K562 (cell line): ENCODE measurements around the gene USP10. TPM values are rescaled to one million over a fixed set of nuclear protein-coding genes. Genes with fewer than 3 reads are reported as not detected.

Experiments used
- ATAC-seq: fragments of 200-7000 bp; cut with Tn5 transposase; 3 replicates; pipeline ENCODE4 v1.9.1; 2020; ENCODE audit warnings: moderate library complexity
- BruUV-seq: library from RNA; stranded (reverse); fragments of 400-500 nt; replicated peaks from 2 replicates; lab custom pipeline; 2021; lab: Mats Ljungman, UMichigan
- CTCF ChIA-PET: fragments of 300-600 bp; formaldehyde crosslinking; extraction: SDS; loops from one replicate; lab custom pipeline; 2021; ENCODE audit warnings: low intra/inter-chr PET ratio; lab: Yijun Ruan, JAX
- POLR2A ChIA-PET: fragments of 300-600, 350-650 bp; sonication (Branson Sonifier 250); formaldehyde crosslinking; extraction: SDS; loops from one replicate; lab custom pipeline; 2021; ENCODE audit warnings: antibody characterized with exemption, inconsistent platforms; lab: Yijun Ruan, JAX
- DNase-seq, 4 experiments: peaks; one replicate each; pipeline versions ENCODE4 v3.0.0 to v3.0.0-alpha.2; 2011 to 2018; ENCODE audit warnings: low spot score in 3 of 4, mixed read lengths in 3 of 4; ENCODE audit errors: extremely low read depth in 1 of 4
- FAIRE-seq: peaks from 2 replicates; lab custom pipeline; 2011; peaks lifted over from hg19 to GRCh38; lab: Jason Lieb, UNC
- H2AFZ ChIP-seq: 2 replicates; pipeline ENCODE4 v1.6.0; 2011; ENCODE audit warnings: low read depth, low read length, control low read depth, inconsistent platforms
- H3K27ac ChIP-seq: fragments of 200-600 bp; 3 replicates; pipeline ENCODE4 v1.8.0; 2011; ENCODE audit warnings: low read depth, mild to moderate bottlenecking, control low read depth, inconsistent platforms, low read length, moderate library complexity, mixed read lengths; ENCODE audit errors: extremely low read depth
- H3K27me3 ChIP-seq, 2 experiments: fragments of 300-600 bp in 1 of 2; 2 replicates in 1 of 2; 3 replicates in 1 of 2; pipeline versions ENCODE4 v1.6.0 to v1.8.0; 2011; ENCODE audit warnings: inconsistent platforms in 2 of 2, low read length in 2 of 2, mild to moderate bottlenecking in 1 of 2, mixed read lengths in 1 of 2, moderate library complexity in 1 of 2; ENCODE audit not compliant: control insufficient read depth in 2 of 2, insufficient read depth in 2 of 2
- H3K36me3 ChIP-seq: fragments of 300-600 bp; 3 replicates; pipeline ENCODE4 v1.8.0; 2011; ENCODE audit warnings: mild to moderate bottlenecking, low read length, inconsistent platforms; ENCODE audit not compliant: control insufficient read depth, insufficient read depth
- H3K4me1 ChIP-seq, 2 experiments: fragments of 200-600 bp in 1 of 2; replicated peaks in 1 of 2; 2 replicates in 1 of 2; 3 replicates in 1 of 2; pipeline versions ENCODE4 v1.5.1 to v1.8.0; 2011; ENCODE audit warnings: inconsistent platforms in 2 of 2, low read length in 2 of 2, mild to moderate bottlenecking in 1 of 2, mixed read lengths in 1 of 2, moderate library complexity in 1 of 2; ENCODE audit not compliant: control insufficient read depth in 2 of 2, insufficient read depth in 2 of 2
- H3K4me2 ChIP-seq: 2 replicates; pipeline ENCODE4 v1.6.1; 2011; ENCODE audit warnings: low read length, control low read depth, inconsistent platforms, mixed read lengths; ENCODE audit not compliant: insufficient read depth
- H3K4me3 ChIP-seq: fragments of 200-600 bp; sonication (generic), shearing (Covaris generic); 2 replicates; pipeline ENCODE4 v1.5.1; 2016; ENCODE audit warnings: control low read depth, inconsistent platforms
- H3K79me2 ChIP-seq: fragments of 200-600 bp; 3 replicates; pipeline ENCODE4 v1.8.0; 2011; ENCODE audit warnings: low read length, inconsistent platforms; ENCODE audit not compliant: control insufficient read depth, insufficient read depth
- H3K9ac ChIP-seq, 2 experiments: 2 replicates each; pipeline versions ENCODE4 v1.6.0 to v1.6.1; 2011; ENCODE audit warnings: low read depth in 2 of 2, low read length in 2 of 2, control low read depth in 1 of 2, inconsistent platforms in 1 of 2, mild to moderate bottlenecking in 1 of 2, mixed read lengths in 1 of 2; ENCODE audit not compliant: insufficient read depth in 1 of 2
- H3K9me1 ChIP-seq: one replicate; pipeline ENCODE4 v1.6.0; 2011; ENCODE audit warnings: inconsistent platforms, mild to moderate bottlenecking, low read length, moderate library complexity; ENCODE audit not compliant: control insufficient read depth, insufficient read depth
- H3K9me3 ChIP-seq: replicated peaks from 2 replicates; pipeline ENCODE4 v1.5.1; 2011; ENCODE audit warnings: low read depth, low read length, inconsistent platforms; ENCODE audit not compliant: control insufficient read depth, insufficient read depth
- H4K20me1 ChIP-seq: replicated peaks from 2 replicates; pipeline ENCODE4 v1.6.1; 2011; ENCODE audit warnings: low read length, inconsistent platforms, mixed read lengths; ENCODE audit not compliant: control insufficient read depth, insufficient read depth
- MEIS2 ChIP-seq: fragments of 450-650 bp; IDR thresholded peaks from 2 replicates; pipeline ENCODE4 v1.6.1; 2014; ENCODE audit warnings: mild to moderate bottlenecking; ENCODE audit not compliant: partially characterized antibody
- NFIC ChIP-seq: fragments of 450-650 bp; IDR thresholded peaks from 2 replicates; pipeline ENCODE4 v1.6.1; 2017; ENCODE audit warnings: mild to moderate bottlenecking, inconsistent platforms
- PBX2 ChIP-seq, 2 experiments: IDR thresholded peaks in 1 of 2; conservative IDR thresholded peaks in 1 of 2; 2 replicates each; pipeline ENCODE4 v1.6.1; 2016; ENCODE audit warnings: low read depth in 2 of 2, mild to moderate bottlenecking in 1 of 2, missing compliant biosample characterization in 1 of 2, missing genetic modification characterization in 1 of 2, moderate library complexity in 1 of 2
- SNIP1 ChIP-seq: fragments of 450-650 bp; IDR thresholded peaks from 2 replicates; pipeline ENCODE4 v1.7.1; 2017; ENCODE audit warnings: low read depth, mild to moderate bottlenecking
- WGBS: fragments of 100-300 bp; shearing (Covaris generic); methylation state at CpG from one replicate; pipeline ENCODE4 v1.1.6; 2016; ENCODE audit warnings: low coverage, mixed read lengths; ENCODE audit not compliant: insufficient coverage; ENCODE audit errors: missing lambda C conversion rate; 5-methylcytosine and 5-hydroxymethylcytosine counted together
- in situ Hi-C: fragments of 300-500 bp; cut with MboI; formaldehyde crosslinking; loops from 4 replicates; pipeline ENCODE4 v1.15.0; 2018; ENCODE audit warnings: inconsistent platforms, mixed read lengths
- intact Hi-C: fragments of 100-400 bp; cut with micrococcal nuclease; formaldehyde crosslinking; loops from 2 replicates; pipeline ENCODE4 v1.14.2; 2022
- polyA plus RNA-seq, 8 experiments: library from polyadenylated mRNA; depleted of rRNA in 4 of 8; stranded (reverse) in 5 of 8; unstranded in 3 of 8; fragments of >200 nt; fragmentation: Nextera tagmentation in 2 of 8; fragmentation: Illumina TruSeq in 1 of 8; extraction: Ambion mirVana in 2 of 8; extraction: Trizol in 1 of 8; gene quantifications; 2 replicates each; pipeline versions ENCODE4 v1.2.1 to v1.2.3, GENCODE V29; 2011 to 2014; ENCODE audit warnings: inconsistent platforms in 1 of 8, missing spikeins in 1 of 8
- total RNA-seq, 7 experiments: library from RNA; depleted of rRNA in 6 of 7; stranded (reverse); fragments of >200 nt in 6 of 7; fragmentation: Illumina TruSeq in 2 of 7; extraction: Trizol in 2 of 7; gene quantifications; 2 replicates each; pipeline versions ENCODE4 v1.2.1 to v1.2.3, GENCODE V29; 2011 to 2021; ENCODE audit warnings: low replicate concordance in 1 of 7

The USP10 gene
- total and polyA plus RNA-seq, 9 of the 15 experiments (the other 6 are each of a cell fraction or from before 2014, with no cell fraction given): 61.7 to 197 (median 116) TPM

GRCh38 chr16:84704253-84704652 lies 4.5 kb downstream of the USP10 start:
- 31% methylated on average over 2 of the region's 2 CpGs for WGBS
- peaks cover 38 to 52% of the 10 kb centered on the region in 2 experiments for H3K4me1 ChIP-seq
- peaks cover 67% of the 10 kb centered on the region for H4K20me1 ChIP-seq
- no peaks in the 10 kb centered on the region for H3K9me3 ChIP-seq
- intact Hi-C loops: no loop called here
- H3K4me3 ChIP-seq: no peak overlapping the region
- H3K9ac ChIP-seq: no peak overlapping the region
- no TSS peak for BruUV-seq
- peak overlapping the region; percentile 10; the same call in 1 of the 2 replicates for H3K4me2 ChIP-seq
- no peak for ATAC-seq
- FAIRE-seq: no peak
- in situ Hi-C loops: no loop called here
- TF ChIP-seq NFIC (peak; percentile 55), MEIS2 (peak; percentile 39), PBX2 (CRISPR knock-in tag; IDR thresholded peaks at IDR 0.05; ENCODE audit: low read depth) (no peak), PBX2 (tag; conservative IDR thresholded peaks at IDR 0.05; ENCODE audit: low read depth) (peak; percentile 17; the same call in 1 of the 2 replicates), SNIP1 (no peak)
- peaks cover 58% of the 10 kb centered on the region for H3K36me3 ChIP-seq
- ChIA-PET CTCF (no interaction called here), POLR2A (interaction anchor here (1.1 to 2.8 kb wide), 7 partner anchors 11 to 25 kb away, joined by 3 to 26 read pairs (median 5); no protein-coding TSS in a partner anchor)
- H3K79me2 ChIP-seq: peaks cover 98% of the 10 kb centered on the region
- H3K27ac ChIP-seq: no peak overlapping the region
- H2AFZ ChIP-seq: no peak overlapping the region
- no peak for DNase-seq
- H3K27me3 ChIP-seq: no peaks in the 10 kb centered on the region
- H3K9me1 ChIP-seq: peaks cover 20% of the 10 kb centered on the region
